Measurements from ENCODE around the gene FAM3C.

FAM3C gene

GRCh38 chr7:121372376-121373010 is 23.6 kb downstream of the FAM3C start:
- peak in 2 of 3 experiments; percentile 14 to 61 for DNase-seq

GRCh38 chr7:121371883-121372282 is 24.2 kb downstream of the FAM3C start:
- DNase-seq, result no peak

- DNase-seq, result no peak
Observed at GRCh38 chr7:121371367-121371766, 24.7 kb downstream of the FAM3C start.

GRCh38 chr7:121369462-121369861 is 26.6 kb downstream of the FAM3C start:
- DNase-seq, result no peak

- peak in 1 of 3 experiments; percentile 77 for DNase-seq
Observed at GRCh38 chr7:121366852-121367431, 29.2 kb downstream of the FAM3C start.

GRCh38 chr7:121360564-121360963 is 35.5 kb downstream of the FAM3C start:
- DNase-seq, result no peak

GRCh38 chr7:121355574-121355973 is 40.5 kb downstream of the FAM3C start:
- no peak for DNase-seq

GRCh38 chr7:121352323-121352722 is 43.8 kb downstream of the FAM3C start:
- no peak for DNase-seq

- DNase-seq, result no peak
Observed at GRCh38 chr7:121351682-121352081, 44.4 kb downstream of the FAM3C start.

- no peak for DNase-seq
Observed at GRCh38 chr7:121344497-121344896, 51.6 kb downstream of the FAM3C start.

- DNase-seq, result no peak
Observed at GRCh38 chr7:121344093-121344492, 52.0 kb downstream of the FAM3C start.

- DNase-seq, result no peak
Observed at GRCh38 chr7:121343302-121343701, 52.8 kb downstream of the FAM3C start.

- no peak for DNase-seq
Observed at GRCh38 chr7:121342631-121343030, 53.5 kb downstream of the FAM3C start.

- no peak for DNase-seq
Observed at GRCh38 chr7:121341933-121342332, 54.2 kb downstream of the FAM3C start.

- no peak for DNase-seq
Observed at GRCh38 chr7:121339082-121339481, 57.0 kb downstream of the FAM3C start.

- peak in 2 of 3 experiments; percentile 32 to 78 for DNase-seq
Observed at GRCh38 chr7:121337398-121337797, 58.7 kb downstream of the FAM3C start.

- DNase-seq, result peak in 2 of 3 experiments; percentile 11 to 70
Observed at GRCh38 chr7:121336579-121336978, 59.5 kb downstream of the FAM3C start.

GRCh38 chr7:121334875-121335648 is 61.0 kb downstream of the FAM3C start:
- DNase-seq, result no peak

- DNase-seq, result no peak
Observed at GRCh38 chr7:121334376-121334775, 61.7 kb downstream of the FAM3C start.

- peak in 1 of 3 experiments; percentile 18 for DNase-seq
Observed at GRCh38 chr7:121331574-121331973, 64.5 kb downstream of the FAM3C start.

GRCh38 chr7:121331048-121331447 is 65.1 kb downstream of the FAM3C start:
- DNase-seq, result no peak

- DNase-seq, result peak; percentile 36 to 87 (median 76)
Observed at GRCh38 chr7:121330053-121330833, 65.9 kb downstream of the FAM3C start.

Data from NCI-H1417 (cell line).